Measurements from ENCODE around the gene TMEM204.
"Not testable (repeated sequence)": the region's sequence is repeated elsewhere in the genome, so short reads cannot be mapped to it uniquely, and the experiment has no call there.

The TMEM204 gene

DNA sequence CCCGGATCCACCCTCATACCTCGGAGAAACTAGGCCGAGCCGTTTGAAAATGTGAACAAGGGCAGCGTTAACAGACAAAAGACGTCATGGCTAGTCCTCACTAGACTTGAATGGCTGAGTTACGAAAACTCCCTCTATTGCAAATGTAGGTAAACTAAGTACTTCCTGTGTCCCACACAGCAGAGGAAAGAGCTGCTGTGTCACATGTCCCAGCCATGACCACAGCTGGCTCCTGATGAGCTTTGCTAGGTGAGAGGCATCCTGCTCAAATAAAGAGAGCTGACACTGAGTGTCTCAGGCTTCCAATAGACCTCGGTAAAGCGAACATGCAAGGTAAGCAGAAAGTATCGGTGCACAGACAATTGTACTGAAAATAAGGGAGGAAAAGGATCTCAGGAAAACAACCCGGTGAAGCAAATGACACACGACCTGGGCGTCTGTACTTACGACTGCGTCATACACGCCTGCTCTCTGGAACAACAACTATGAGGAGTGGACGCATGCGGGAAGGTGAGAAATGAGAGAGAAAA lies 26.0 kb downstream of the TMEM204 start:
- no peak for DNase-seq (ENCODE audit: low read depth)

DNA sequence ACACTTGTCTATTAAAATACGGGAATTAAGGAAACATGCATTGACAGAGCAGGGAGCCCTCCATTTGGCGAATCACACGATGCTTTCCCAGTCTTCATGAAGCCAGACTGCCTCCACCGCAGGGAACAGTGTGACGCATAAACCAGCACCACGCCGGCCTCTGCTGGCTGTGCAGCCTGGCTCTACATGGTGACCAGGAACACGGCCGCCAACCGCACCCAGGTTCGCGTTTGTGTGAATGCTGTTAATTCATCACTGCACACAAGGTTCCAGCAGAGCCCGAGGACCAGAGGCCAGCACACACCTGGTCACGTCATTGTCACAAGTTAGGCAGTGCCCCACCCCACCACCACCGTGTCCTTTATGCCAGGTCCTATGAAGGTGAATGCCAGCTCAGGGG lies 26.7 kb downstream of the TMEM204 start:
- no peak for DNase-seq (ENCODE audit: low read depth)

DNA sequence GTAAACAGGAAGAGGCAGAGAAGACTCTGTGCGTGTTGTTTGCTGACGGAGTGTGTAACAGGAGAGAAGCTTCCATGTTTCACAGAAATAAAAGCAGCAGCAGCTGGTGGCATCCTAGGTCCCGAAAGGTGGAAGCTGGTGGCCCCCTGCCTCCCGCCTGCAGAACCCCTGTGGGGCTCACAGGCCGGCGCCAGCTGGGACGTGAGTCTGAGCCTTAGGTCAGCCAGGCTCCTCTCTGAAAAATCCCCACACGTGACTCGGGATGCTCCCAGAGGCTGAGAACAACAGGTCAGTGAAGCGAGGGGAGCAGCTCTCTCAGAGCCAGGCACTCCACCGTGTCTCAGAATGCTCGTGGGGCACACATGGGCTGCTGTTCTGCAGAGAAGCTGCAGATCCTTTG lies 27.4 kb downstream of the TMEM204 start:
- DNase-seq (ENCODE audit: low read depth), result no peak

DNA sequence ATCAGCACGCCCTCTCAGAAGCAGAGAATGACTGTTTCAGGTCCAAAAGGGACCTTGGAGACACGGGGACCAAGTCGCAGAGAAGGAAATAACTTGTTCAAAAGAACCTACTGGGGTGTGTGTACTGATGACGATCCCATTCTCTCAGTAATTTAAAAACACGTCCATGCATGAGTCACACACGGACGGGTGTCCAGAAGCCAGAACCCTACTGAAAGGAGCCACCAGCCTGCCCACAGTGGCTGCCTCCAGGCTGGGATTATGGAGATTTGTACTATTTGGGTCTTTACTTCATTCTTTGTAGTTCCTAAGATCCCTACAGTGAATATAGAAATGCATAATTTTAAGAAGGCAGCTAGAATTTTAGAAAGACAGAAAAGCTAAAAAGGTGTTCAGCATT lies 27.8 kb downstream of the TMEM204 start:
- no peak for DNase-seq (ENCODE audit: low read depth)

DNA sequence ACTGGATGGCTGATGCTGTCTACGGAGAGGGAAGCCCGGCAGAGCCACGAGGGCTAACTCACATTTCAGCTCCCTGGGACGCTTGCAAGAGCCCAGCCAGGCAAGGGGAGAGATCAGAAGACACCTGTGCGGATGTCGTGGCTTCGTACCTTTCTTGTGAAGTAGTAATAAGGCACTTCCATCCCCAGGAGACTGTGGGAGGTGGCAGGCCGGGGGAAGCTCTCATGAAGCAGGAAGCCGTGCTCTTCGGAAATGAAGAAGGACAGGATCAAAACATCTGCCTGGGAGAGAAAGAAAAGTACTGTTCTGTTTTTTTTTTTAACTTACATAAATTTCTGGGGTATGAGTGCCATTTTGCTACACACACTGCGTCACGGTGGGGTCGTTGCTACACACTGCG lies 28.4 kb downstream of the TMEM204 start:
- no peak for DNase-seq (ENCODE audit: low read depth)

DNA sequence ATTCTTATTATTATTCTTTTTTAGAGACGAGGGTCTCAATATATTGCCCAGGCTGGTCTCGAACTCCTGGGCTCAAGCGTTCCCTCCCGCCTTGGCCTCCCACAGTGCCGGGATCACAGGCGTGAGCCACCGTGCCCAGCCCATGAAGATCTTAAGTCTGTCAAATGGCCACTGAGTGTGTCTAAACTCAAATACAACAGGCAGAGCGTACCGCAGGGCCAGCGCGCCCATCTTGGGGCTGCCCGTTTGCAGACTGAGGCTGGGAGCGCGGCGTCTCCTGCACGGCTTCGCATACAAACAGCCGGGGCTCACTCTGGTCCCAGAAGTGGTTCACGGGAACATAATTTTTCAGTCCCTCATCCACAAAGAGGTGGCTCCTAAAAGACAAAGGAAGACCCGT lies 30.3 kb downstream of the TMEM204 start:
- no peak for DNase-seq (ENCODE audit: low read depth)

DNA sequence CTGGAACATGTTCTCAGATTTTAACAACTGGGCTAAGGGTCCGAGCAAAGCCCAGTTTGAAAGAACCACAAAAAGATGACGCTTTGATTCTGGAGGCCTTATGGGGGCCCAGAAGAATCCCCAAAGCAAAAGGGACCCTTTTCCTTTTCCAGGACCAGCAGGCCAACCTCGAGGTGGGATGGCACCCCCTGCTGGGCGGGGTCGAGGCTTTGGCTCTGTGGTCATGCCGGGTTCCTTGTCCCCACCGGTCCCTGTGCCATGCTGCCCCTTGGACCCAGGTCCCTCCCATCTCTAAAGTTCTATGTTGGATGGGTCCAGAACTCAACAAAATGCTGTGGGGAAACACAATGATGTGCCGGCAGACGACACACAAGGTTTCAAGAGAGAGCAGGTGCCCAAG lies 30.9 kb downstream of the TMEM204 start:
- no peak for DNase-seq (ENCODE audit: low read depth)

DNA sequence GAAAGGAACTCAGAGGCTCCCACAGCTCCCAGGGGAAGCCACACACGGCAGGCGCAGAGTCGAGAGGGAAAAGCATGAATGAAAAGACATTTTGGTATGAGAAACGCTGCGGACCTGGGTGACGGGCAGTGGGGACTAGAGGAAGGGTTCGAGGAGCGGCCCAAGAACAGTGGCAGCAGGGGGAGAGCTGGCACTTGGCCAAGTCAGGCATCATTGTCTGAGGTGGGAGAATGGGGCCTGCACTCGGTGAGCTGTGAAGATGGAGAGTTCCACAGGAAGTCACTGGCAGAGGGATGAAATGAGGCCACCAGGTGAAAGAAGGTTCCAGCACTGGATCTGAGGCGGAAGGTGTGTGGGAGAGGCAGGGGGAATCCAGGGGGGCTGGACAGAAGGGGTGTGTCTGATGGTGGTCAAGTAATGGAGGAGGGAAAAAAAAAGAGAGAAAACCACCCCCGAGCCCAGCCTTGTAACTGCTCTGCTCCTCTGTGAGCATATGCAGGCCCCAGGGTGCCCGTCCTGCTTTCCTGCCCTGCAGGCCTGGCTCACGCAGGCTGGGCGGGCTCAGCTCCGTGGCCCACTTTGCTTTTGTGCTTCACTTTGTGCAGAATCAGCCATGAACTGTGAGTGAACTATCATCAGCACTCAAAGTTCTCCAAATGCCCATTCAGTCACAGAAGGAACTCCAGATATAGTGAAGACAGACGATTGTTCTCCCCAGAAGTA lies 31.8 kb downstream of the TMEM204 start:
- no peak for DNase-seq (ENCODE audit: low read depth)

DNA sequence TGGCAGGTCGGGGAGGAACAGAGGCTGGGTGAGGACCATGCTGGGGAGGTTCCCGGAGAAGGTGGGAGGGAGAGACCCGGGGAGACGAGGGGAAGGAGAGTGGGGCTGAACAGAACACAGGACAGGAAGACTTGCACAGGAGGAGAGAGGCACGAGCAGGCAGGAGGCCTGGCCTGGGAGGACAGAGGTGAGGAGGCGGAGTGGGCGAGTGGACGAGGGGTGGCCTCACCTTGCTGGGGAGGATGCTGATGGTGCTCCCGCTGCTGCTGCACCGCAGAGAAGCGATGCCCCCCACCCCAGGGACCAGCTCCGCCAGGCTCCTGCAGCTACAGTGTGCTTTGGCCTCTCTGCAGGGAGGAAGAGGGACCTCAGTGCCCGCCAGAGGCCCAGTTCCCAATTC lies 34.5 kb downstream of the TMEM204 start:
- no peak for DNase-seq (ENCODE audit: low read depth)

DNA sequence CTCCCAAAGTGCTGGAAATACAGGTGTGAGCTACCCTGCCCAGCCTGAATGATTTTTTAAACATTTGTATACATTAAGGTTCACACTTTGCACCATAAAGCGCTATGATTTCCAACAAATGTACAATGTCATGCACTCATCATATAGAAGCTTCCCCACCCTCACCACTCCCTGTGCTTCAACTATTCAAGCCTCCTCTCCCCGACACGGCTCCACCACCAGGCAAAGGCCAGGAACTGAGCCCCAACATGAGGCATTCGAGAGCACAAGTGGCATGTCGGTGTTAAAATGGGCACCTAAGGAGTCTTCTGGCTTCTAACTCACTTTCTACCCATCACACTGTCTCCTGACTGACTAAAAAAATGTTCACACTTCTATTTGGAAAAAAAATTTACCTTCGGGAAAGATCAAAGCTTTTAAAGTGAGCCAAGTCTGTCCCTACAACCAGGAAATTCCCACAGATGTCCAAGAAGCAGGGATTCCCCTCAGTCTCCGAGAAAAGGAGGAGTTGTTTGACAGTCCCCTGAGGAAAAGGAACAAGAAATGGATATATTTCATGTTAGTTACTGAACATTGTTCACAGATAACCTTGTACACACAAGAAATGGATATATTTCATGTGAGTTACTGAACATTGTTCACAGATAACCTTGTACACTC lies 37.7 kb downstream of the TMEM204 start:
- no peak for DNase-seq (ENCODE audit: low read depth)

DNA sequence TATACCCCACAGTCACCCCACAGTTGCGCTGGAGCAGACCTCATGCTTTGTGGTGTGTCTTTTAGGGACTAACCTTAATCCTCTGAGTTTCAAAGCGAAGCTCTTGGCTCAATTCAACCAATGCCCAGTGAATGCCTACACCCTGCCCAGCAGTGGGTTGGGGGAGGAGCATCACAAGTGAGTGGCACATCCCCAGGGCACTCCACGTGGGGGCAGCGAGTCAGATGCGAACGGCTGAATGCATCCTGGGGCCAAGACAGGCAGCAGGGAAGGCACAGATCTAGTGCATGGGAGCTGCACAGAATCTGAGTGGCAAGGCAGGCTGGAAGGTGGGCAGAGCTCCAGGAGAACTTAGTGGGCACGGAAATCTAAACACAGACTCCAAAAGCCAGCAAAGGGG lies 39.2 kb downstream of the TMEM204 start:
- DNase-seq (ENCODE audit: low read depth), result no peak

DNA sequence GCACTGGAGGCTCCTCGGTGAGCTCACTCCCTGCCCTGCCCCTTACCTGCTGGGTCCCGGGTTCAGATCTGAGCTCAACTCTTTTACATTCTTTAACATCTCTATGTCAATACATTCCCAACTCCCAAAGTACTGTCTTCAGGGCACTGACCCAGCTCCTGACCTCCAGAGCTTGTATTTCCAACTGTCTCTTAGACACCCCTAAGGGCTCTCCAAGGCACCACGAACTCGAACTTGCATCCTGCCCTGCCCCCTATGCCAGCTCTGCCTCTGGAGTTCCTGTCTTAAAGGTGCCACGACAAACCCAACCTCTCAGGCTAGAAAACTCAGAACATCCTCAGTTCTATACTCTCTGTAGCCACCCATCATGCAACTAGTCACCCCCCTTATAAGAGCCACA lies 39.8 kb downstream of the TMEM204 start:
- DNase-seq (ENCODE audit: low read depth), result no peak

DNA sequence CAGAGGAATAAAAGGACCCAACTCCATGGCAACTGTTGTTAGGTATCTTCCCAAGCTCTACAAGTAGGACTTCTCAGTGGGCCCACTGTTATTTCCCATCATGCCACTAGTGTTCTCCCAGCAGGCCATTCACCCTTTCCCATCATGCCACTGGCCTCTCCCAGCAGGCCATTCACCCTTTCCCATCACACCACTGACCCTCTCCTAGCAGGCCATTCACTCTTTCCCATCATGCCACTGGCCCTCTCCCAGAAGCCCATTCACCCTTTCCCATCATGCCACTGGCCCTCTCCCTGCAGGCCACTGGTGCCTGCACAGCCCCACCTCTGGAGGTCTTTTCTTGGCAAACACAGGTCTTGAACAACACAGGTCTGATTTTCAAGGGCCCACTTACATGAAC lies 42.1 kb downstream of the TMEM204 start:
- DNase-seq (ENCODE audit: low read depth), result no peak

DNA sequence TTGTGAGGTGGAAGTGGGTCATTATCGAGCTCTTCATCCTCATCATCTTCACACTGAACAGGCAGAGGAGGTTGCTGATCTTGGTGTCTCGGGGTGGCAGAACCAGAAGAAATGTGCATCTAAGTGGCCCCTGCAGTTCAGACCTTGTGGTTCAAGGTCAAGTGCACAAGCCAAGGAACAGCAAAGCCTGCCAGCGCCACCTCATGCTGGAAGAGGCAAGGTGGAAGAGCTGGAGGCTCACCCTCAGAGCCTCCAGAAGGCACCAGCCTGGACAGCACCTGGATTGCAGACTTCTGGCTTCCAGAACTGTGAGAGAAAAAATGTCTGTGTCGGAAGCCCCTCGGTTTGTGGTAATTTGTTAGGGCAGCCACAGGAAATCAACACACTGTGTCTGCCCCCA lies 45.7 kb downstream of the TMEM204 start:
- DNase-seq (ENCODE audit: low read depth), result no peak

DNA sequence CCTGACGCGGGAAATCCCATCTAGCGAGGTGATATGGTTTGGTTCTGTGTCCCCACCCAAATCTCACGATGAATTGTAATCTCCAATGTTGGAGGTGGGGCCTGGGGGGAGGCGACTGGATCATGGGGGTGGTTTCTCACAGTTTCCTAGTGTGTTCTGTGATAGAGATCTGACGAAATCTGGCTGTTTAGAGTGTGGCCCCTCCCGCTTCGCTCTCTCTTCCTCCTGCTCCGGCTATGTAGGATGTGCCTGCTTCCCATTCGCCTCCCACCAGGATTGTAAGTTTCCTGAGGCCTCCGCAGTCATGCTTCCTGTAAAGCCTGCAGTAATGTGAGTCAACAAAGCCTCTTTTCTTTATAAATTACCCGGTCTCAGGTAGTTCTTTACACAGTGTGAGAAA lies 46.8 kb downstream of the TMEM204 start:
- no peak for DNase-seq (ENCODE audit: low read depth)

DNA sequence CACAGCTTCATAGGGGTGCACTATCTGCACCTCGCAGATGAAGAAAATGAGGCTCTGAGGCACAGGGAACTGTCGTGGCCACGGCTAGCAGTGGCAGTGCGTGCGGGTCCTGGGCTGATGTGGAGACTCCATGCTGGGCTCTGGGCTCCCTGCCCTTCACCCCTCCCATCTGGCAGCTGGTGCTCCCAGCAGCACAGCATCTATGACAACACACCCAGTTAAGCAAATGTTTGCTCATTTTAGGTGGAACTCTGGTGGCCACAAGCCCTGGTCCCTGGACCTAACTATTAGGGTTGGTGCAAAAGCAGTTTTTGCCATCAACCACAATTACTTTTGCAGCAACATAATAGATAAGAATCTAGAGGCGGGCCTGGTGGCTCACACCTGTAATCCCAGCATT lies 47.5 kb downstream of the TMEM204 start:
- DNase-seq (ENCODE audit: low read depth), result no peak

DNA sequence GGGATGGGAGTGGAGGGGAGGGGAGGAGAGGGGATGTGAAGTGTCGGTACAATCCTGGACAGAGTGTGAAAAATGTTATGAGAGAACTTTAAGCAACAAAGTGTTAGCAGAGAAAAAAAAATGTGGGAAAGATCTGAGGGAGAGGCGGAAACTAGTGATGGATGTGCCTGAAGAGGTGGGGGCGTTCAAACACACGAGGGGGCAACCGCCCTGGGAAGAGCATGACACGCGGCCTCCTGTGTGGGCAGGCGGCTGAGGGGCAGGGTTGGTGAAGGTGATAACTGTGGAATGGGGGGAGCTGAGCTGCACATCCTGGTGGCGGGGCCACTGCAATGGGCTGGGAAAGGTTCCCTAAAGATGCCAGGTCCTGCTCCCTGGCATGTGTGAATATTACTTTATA lies 48.3 kb downstream of the TMEM204 start:
- DNase-seq (ENCODE audit: low read depth), result no peak

DNA sequence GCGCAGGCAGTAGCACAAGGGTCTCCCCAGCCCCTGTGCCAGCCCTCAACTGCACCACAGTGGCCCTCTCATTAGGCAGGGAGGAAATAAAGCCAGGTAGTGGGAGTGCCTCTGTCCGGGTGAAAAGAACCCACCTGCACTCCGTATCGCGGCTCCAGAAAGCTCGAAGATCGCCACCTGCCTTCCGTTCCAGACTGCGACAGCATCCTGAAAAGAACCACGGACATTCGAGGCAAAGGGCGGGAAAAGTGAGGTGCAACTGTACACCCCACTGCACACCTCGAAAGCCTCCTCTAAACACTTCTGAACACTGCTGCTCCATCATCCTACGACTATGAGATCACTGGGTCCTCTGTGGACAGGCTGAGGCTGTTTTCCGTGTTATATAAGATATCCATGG lies 49.7 kb downstream of the TMEM204 start:
- DNase-seq (ENCODE audit: low read depth), result no peak

DNA sequence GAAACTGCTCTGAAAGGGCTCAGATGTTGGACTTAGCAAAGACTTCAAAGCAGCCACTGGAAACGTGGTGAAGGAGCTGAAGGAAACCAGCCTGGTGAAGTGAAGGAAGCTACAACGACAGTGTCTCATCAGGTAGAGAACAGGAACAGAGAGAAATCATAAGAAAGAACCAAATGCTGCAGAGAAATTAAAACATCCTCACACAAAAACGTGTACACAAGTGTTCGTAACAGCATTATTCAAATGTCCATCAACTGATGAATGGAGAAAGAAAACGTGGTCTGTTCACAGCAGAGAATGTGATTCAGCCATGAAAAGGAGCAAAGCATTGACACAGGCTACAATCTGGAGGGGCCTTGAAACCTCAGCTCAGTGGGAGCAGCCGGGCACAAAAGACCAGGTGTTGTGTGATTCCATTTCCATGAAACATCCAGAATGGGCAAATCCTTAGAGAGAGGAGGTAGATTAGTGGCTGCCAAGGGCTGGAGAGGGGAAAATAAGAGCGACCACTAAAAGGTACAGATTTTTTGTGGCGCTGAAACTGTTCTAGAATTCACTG lies 51.5 kb downstream of the TMEM204 start:
- no peak for DNase-seq (ENCODE audit: low read depth)

DNA sequence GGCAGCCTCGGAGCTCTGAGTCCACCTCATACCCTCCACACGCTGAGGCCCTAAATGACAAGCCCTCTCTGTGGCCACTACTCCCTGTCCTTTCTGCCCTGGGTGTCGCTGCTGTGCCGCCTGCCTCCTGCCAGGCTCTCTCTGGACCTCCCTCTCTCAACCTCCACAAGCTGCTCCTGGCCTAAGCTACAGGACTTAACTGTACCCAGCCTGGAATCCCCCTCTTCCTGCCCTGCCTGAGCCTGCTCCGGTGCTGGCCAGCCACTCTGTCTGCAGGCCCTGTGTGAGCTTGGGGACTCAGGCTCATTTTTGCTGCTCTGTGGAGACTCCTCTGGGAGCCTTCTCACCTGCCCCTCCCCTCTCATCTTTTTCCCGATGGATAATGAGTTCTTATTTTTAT lies 56.9 kb downstream of the TMEM204 start:
- DNase-seq (ENCODE audit: low read depth), result no peak

DNA sequence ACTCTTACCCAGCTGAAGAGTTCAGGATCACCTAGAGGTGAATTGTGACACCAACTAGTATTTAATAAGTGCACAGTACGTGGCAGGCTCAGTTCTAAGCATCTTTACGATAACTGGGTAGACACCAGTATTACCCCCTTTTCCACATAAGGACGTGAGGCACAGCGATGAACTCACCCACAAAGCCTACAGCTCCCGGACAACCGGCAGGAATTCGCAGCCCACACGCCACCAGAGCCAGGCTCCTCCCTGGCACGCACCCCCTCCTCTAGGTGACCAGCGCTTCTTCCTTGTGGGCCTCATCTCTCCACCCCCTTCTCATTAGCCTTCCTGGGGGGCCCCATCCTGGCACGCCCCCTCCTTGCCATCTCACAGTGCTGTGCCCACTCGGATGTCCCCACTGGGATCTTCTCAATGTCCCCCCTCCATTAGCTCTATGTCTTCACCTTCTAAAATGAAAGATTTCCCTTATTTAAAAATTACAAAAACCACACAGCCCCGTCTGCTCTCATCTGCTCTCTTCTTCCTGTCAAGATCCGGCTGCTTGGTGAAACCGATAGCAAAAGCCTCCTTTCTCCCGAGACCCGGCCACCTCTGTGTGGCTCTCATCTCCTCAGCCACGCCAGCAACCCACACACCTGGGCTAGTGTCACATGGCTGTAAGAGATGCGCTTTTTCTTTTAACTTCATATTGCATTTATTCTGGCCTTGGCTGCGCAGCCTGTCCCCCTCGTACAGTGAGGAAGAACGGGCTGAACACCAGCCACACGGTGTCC lies 57.7 kb downstream of the TMEM204 start:
- DNase-seq (ENCODE audit: low read depth), result no peak

DNA sequence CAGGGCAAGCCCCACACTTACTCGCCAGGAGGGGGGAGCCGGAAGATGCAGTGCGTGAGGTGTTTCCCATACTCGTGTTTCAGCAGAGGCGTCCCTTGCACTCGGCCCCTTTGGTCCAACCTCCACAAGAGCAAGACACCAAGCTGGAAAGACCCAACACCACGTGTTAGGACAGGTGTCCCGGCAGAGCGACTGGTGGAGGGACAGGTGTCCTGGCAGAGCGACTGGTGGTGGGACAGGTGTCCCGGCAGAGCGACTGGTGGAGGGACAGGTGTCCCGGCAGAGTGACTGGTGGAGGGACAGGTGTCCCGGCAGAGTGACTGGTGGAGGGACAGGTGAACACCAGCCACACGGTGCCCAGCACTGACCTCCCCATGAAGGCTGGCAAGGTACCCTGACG lies 59.0 kb downstream of the TMEM204 start:
- no peak for DNase-seq (ENCODE audit: low read depth)

DNA sequence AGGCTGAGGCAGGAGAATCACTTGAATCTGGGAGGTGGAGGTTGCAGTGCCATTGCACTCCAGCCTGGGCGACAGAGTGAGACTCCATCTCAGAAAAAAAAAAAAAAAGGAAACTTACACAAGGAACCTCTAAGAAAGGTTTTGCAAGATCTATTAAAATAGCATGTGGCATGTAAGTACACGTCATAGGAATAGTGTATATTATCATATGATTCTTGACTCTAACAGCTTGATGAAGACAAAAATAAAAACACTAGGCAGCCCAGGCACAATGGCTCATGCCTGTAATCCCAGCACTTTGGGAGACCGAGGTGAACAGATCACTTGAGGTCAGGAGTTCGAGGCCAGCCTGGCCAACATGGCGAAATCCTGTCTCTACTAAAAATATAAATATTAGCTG lies 62.0 kb downstream of the TMEM204 start:
- DNase-seq (ENCODE audit: low read depth), result not testable (repeated sequence)
